AG09319 (cell line): ENCODE data around the gene GRID1.

Source experiments
- DNase-seq: peaks from one replicate; pipeline ENCODE4 v3.0.0-alpha.2; 2010; ENCODE audit warnings: low read depth; ENCODE audit errors: extremely low read depth
- CTCF ChIP-seq: IDR thresholded peaks from 2 replicates; pipeline ENCODE4 v1.5.1; 2011; ENCODE audit warnings: low read depth, mild to moderate bottlenecking, inconsistent platforms, low read length, moderate library complexity

Gene GRID1

DNA sequence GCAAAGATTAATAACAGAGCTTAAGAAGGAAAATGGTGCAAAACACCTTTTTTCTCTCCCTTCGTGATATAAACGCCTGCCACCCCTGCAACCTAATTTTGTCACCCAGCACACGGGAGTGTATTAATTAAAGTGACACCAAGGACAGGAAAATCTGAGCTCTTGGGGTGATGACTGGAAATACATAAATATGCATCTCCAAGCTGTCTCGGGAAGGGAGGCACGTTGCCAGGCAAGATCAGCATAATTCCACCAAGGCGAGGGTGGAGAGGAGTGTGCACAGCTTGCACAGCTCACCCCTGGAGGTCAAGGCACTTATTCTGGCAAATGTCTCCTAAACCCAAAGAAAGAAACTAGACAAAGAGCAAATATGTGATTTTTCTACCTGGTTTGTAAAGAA is 700.9 kb downstream of the GRID1 start:
- no peak for DNase-seq
- no peak for TF ChIP-seq CTCF

- no peak for DNase-seq
- TF ChIP-seq CTCF, result no peak
These were observed 701.5 kb downstream of the GRID1 start for GRCh38 chr10:85665078-85665477.

GRCh38 chr10:85661123-85661522 is 705.5 kb downstream of the GRID1 start:
- no peak for TF ChIP-seq CTCF
- no peak for DNase-seq

DNA sequence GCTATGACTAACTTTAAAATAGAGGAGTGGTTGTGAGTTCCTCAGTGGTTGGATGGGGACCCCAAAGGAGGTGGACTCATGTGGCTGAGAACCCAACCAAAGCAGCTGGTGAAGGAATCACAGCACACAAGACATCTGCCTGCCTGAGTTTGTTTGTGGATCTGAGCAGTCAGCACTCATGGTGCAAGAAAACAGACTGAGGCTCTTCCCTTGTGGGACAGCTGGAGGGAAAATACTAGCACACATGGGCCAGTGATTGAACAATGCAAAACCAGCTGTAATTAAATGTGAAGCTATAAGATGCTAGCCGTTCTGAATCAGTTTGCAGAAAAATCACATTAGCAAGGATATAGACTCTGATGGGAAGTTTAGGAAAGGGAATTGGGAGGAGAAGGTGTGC is 707.3 kb downstream of the GRID1 start:
- no peak for DNase-seq
- no peak for TF ChIP-seq CTCF

DNA sequence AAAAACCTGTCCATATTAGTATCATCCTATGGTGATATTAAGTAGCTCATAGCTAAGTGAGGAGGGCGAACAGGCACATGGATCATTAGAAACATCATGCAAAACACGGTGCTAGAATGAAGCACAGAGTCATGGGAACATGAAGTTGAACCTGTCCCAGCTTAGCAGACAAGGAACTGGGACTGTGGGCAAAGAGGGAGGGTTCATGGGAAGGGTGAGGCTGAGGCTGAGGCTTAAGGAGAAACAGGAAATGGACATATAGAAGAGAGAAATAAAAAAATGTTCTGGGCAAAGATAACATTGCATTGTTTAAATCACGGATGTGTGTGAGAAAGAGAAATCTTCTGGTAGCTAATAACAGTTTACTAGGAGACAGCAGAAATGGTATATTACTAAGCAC is 708.1 kb downstream of the GRID1 start:
- no peak for DNase-seq

DNA sequence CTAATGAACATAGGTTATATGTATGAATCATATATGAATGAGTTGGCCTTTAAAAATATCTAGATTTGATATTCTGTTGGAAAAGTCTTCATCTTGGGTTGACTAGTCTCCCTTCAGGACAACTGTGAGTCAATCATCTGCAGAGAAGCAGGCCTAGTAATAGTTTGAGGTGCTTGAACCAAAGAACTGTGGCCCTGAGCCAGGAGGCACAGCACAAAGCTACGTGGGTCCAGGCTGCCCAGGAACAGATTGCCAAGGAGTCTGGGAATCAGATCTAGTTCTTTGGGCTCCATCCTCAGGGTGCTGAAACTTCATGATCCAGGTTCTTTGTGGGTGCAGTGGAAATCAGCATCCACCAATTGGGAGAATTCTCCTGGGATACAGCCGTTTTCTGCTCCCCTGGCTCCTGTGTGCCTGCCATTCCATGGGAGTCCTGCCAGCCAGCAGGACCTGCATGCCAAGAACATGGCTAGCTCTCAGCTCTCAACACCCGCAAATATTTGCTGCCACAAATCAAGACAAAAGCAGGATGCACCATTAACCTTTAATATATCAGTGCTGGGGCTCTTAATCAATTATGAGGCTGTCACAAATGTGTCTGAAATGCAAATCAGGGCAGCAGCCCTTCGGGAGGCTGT is 709.0 kb downstream of the GRID1 start:
- no peak for DNase-seq
- no peak for TF ChIP-seq CTCF

More for the DNA sequence above, 708.1 kb downstream of the GRID1 start:
- TF ChIP-seq CTCF, result no peak

GRCh38 chr10:85655411-85655810 is 711.2 kb downstream of the GRID1 start:
- no peak for TF ChIP-seq CTCF
- no peak for DNase-seq
